ENCODE results near the gene SRCIN1.

The SRCIN1 gene

DNA sequence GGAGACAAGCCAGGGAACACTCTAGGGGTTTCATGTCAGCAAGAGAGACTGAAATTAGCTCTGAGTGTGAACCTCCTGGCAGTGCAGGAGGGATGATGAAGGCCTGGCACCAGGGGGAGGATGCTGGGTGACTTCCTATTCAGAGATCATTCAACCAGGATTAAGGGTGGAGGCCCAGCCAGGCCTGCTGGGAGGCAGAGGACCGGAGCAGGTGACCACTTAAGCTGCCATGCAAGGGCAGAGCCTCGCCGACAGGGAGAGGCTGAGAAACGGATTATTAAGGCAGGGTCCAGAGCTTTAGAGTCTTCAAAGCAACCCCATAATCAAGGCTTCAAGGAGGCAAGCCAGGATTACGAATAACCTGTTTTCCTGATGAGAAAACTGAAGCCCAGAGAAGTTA is 10.6 kb upstream of the SRCIN1 start:
- DNase-seq (ENCODE audit: low read depth), result no peak

DNA sequence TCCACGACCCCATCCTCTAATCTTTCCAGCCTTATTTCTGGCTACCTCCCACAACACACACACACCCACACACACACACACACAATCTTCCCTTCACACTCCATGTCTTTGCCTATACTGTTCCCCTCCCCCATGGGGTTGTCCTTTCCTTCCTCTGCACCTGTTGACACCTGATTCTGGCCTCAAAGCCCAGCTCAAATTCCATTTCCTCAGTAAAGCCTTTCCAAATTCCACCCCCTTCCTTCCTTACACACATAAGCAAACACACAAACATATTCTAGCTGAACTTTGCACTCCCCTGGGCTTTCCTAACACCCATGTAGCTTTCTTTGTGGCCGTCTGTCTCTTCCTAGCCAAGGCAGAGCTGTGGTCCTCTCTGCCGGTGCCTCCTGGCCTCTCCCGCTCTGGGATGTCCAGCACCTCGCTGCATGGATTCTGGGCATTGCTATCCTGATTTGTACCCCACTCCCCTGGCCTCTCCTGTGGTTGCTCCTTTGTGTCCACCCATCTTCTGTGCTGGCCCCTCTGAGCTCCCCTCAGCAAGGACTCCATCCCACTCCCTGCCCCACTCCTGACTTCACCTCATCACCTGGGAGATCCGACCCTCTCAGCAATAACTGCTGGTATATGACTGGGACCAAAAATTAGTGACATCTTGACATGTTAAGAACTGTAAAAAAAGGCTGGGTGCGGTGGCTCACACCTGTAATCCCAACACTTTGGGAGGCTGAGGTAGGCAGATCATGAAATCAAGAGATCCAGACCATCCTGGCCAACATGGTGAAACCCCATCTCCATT is 8.4 kb upstream of the SRCIN1 start:
- DNase-seq (ENCODE audit: low read depth), result no peak

DNA sequence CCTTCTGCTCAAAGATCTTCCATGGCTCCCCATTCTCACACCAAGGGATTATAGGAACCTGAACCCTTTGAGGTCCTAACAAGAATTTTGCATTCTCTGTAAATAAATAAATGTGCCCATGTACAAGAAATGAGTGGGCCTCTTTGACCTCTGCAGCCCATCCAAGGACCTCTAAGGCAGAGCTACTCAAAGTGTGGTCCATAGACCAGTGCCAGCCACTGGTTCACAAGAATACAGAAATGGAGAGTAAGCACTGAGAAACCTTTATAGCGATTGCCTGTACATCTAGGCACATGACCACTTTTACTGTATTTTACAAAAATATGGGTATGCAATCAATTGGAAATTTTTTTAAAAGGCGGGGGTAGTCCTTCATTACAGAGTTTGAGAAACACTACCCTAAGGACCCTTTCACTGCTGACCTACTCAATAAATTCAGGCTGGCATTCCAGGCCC is 7.8 kb upstream of the SRCIN1 start:
- no peak for DNase-seq (ENCODE audit: low read depth)

DNA sequence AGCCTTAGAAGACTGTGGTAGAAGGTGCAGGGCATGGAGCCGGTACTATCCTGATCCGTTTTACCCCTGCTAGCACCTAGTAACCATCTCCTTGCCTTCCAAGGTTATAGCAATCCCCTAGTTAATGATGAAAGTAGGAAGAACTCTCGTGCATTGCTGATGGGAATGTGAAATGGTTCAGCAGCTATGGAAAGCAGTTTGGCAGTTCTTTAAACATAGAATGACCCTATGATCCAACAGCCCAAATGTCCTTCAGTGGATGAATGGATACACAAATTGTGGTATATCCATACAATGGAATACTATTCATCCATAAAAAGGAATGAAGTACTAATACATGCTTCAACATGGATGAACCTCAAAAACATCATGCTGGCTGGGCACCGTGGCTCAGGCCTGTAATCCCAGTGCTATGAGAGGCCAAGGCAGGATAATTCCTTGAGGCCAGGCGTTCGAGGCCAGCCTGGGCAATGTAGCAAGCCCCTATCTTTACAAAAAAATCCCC is 6.2 kb upstream of the SRCIN1 start:
- no peak for DNase-seq (ENCODE audit: low read depth)

DNA sequence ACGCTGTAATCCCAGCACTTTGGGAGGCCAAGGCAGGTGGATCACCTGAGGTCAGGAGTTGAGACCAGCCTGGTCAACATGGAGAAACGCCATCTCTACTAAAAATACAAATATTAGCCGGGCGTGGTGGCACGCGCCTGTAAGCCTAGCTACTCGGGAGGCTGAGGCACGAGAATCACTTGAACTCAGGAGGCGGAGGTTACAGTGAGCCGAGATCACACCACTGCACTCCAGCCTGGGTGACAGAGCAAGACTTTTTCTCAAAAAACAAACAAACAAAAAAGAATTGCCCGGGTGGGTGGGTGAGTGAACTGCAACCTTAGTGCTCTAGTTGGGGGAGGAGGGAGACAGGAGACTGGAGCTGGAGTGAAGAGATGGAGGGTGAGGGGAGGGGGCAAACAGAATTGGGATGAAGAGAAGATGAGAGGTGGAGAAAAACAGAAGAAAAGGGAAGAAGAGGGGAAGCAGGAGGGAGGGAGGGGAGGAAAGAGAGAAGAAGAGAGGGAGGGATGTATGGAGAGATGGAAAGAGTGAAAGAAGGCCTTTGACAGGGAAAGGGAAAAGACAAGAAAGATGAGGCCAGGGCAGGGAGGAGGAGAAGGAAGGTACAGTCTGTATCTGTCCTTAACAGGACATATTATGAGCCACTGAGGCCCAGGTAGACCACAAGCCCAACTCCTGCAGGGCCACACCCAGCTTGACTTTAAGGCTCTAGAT is 5.5 kb upstream of the SRCIN1 start:
- no peak for DNase-seq (ENCODE audit: low read depth)

DNA sequence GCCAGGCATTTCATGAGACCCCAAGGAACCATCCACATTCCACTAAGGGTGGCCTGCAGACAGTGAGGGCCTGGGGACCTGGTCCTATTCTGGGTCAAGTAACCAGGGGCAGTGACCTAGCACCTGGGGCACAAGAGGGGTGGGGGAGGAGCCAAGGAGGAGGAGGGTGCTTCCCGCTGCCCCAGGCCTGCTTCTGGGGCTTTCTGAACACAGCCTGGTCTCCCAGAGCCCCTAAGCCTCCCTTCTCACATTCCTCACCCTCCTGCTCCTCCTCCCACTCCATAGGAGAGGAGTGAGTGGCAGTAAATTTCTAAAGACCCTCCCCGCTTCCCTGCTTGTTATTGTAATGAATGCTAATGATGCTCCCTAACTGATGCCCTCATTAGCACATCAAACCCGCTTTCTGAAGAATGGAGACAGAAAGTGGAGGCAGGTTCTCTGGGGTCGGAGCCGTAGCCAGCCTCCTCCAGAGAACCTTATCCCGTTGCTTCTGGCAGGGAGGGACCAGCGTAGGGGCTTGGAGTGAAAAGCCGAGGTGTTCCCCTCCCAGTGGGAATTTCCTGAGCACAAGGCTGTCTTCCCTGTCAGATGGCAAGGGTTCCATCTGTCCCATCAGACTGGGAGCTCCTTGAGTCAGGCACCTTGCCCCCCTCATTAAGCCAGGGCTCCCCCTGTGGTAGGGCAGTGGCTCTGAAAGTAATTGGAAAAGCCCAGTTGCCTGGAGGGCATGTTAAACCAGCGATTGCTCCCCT is 3.7 kb upstream of the SRCIN1 start:
- DNase-seq (ENCODE audit: low read depth), result no peak

DNA sequence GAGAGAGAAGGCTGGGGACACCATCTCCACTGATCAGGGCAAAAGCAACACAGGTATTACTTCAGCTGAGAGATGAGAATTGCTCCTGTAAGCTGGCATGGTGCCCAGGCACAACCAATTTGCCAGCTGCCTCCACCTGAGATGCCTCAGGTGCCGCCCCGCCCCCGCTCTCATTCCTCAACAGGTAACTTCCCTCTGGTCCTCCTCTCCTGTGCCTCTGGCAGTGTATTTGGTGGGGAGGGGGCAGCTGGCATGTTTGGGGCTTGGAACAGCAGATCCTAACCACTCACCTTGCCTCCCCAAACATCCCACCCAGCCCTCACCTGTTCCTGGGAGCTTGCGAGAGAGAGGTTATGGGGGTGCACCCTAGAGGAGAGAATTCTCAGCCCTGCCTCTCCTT is 2.9 kb upstream of the SRCIN1 start:
- DNase-seq (ENCODE audit: low read depth), result no peak

DNA sequence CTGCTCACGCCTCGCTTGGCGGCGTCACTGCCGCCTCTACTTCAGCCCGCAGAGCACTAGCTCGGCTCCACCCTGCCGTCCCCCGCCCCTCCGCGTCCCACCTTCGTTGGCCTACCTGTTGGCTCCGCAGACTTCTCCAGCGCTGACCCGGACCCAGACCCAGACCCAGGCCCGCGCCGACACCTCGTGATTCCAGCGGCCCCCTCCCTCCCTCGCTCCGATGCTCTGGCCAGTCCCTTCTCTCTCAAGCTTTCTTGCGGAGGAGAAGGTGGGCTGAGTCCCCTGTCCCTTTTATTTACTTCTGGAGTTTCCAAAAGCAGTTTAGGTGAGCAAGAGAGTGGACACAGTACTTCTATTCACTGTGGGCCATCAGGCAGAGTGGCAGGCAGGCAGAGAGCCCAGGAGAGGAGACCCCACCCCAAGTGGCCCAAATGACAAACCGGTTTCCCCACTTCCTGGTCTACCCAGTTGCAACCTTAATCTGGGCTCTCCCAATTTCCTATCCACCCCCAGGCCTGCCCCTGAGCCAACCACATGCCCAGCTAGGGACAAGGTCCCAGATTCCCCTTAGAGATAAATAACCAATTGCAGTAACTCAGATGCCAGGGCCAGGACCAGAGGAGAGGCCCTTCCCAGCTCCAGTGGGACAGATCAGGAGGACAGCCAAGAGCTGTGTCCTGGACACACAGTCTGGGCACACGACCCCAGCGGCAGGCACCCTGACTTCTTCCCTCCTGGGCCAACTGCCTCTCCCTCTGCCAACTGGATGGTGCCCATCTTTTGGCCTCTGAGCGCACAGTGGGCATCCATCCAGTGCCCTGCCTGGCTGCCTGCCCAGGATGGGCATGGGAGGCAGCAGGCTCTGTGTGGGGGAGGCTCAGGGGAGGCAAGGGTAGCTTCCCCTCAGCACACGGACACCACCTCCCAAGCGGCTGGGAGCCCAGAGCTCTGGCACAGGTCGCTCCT is 1.2 kb upstream of the SRCIN1 start:
- DNase-seq (ENCODE audit: low read depth), result no peak

DNA sequence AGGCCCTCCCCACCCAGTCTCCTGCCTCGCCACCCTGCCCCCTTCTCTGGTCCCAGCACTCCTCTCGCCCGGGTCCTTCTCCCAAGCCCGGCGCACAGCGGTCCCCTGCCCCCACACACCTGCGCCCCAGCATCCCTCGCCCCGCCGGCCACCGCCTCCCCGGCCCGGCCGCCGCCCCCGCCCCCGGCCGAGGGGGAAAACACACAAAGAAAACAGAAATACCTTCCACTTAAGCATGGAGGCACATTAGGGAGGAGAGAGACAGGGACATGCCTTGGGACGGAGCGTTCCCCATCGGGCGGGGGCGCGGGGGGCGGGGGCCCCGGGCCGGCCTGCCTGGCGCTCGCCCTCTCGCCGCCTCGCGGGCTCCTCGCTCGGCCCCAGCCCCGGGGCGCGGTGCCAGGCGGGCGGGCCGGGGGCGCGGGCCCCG is 326 bp downstream of the SRCIN1 start:
- DNase-seq (ENCODE audit: low read depth), result no peak

DNA sequence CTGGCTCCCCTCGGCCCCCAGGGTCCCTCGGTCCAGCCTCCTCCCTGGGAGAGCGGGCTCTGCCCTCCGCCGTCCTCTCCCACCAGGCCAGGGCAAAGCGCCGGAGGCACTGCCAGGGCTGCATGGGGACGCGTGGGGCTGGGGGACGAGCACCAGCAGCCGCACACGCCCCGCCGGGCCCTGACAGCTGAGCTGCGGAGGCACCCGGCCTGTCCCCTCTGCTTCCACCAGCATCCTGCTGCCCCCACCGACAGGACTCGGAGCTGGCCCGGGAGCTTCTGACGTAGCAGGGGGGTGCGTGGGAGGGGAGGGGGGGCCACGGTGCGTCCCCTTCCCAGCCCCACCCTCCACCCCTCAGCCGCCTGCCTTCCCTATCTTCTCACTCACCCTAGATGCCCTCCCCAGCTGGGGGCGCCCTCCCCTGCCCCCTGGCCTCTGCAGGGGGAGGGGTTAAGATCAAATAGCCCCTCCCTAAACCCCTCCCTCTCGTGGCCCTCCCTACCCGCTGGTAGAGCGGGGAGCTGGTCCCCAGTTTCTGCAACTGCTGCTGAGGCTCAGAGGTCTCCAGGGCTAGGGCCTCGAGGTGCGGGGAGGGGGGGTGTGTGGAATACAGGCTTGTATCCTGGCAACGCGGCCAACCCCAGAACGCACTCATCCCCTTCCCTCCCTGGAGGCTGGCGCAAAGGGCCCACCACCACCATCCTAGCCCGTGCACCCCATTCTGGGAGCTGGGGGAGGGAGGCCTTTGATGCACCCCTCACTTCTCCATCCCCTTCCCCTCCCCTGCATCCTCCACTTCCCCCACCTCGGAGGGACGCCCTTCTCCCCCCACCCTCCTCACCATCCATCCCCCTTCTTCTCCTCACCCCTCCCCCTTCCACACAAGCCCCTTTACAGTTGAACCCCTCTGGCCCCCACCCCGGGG is 1.0 kb downstream of the SRCIN1 start:
- no peak for DNase-seq (ENCODE audit: low read depth)

DNA sequence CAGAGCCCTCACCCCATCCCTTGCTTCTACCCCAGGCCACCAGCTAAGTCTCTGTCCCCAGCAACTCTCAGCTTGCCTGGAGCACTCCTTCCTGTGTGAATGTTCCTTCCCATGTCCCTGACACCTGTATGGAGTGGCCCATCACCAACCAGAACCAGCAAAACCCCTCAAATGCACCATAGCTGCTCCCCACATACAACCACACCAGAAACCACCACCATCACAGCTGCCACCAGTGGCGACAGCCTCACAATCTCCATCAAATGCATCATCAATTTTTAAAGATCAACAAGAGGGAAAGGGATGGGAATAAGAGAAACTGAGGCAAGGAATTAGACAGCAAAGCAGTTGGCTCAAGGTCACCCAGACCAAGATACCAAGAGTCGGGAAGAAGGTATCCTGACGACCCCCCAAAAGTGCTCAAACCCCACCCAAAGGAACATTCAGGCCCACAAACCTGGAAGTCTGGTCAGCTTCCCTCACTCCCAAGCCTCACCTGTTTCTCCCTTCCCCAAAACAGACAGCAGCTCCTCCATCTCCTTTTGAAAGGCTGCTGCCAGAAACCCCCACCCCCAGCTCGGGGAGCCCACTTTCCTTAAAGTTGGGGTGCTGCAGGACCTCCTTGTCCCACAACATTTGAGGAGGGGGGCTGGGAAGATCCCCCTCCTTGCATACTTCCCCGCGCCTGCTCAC is 1.8 kb downstream of the SRCIN1 start:
- DNase-seq (ENCODE audit: low read depth), result no peak

DNA sequence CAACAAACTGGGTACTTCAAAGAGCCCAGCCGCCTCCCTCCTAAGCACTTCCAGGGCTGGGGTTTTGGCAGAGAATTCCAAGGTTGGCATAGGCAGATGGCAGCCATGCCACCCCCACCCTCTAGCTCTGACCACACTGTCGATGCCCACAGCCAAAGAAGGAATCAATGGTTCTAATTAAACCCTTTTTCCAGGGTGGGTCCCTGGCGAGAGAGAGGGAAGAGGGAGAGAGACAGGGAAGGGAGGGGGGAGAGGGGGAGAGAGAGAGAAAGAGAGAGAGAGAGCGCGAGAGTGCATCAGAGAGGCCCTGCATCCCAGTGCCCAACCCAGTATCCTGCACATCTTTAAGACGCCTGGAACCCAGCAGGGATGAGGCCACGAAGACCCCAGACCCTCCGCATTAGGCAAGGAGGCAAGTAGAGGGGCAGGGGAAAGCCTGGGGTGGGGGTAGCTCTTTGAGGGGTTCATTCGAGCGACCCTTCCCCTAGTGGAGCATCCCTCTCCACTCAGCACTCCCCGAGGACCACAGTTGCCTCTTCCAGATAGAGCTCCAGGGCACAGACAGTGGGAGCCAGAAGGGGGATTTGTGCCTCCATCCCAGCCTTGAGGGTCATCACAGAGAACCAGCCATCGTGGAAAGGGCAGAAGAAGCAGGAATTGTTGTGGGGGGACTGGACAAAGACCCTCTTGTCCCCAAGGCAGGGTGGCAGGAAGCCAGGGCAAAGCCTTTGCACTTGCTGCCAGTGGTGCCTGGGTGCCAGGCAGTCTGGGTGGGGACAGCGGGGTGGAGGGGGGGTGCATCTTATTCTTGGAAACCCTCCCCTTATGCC is 2.6 kb downstream of the SRCIN1 start:
- no peak for DNase-seq (ENCODE audit: low read depth)

DNA sequence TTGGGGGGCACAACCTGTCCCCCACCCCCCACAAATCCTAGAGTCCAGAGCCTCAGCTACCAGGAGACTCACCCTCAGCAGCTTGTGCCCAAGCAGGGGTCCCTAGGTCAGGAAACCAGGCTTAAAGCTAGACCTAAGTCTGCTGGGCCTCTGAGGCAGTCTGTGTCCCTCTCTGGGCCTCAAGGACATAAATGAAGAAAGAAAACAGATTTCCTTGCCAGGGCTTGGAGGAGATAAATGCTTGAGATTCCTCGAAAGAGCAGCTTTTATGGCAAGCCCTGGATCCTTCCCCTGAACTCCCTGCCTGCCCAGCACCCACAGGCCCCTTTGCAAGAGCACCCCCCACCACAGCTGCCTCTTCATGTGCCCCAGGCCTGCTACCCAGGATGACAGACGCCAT is 3.3 kb downstream of the SRCIN1 start:
- no peak for DNase-seq (ENCODE audit: low read depth)

DNA sequence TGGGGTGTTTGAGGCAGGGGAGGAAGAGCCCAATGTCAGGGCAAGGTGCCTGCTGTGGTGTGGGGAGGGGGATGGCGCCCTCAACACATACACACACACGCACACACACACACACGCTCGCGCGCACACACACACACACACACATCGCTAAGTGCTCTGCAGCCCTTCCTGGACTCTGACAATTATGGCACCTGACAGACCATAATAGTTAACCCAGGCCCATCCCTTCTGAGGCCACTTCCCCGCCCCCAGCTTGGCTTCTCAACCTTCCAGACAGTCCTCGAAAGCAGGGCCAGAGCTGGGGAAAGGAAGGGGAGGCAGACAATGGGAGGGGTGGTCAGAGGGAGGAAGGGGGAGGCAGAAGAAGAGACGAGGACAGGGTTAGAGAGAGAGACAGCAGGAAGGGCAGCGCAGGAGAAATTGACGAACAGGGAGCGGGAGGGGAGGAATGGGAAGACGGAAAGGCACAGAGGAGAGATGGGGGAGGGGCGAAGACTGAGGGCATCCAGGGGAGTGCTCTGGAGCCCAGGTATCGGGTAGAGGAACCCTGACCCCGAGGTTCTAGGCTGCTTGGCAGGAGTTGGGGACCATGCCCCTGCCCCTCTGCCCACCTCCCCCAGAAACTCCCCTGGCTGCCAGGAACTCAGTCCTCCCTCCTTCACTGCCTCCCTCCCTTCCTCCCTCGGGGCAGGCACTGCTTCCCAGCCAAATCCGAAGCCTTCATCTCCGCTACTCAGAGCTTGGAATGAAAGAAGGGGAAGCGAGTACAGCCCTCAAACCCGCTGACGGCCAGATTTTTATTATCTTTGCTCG is 4.0 kb downstream of the SRCIN1 start:
- no peak for DNase-seq (ENCODE audit: low read depth)

DNA sequence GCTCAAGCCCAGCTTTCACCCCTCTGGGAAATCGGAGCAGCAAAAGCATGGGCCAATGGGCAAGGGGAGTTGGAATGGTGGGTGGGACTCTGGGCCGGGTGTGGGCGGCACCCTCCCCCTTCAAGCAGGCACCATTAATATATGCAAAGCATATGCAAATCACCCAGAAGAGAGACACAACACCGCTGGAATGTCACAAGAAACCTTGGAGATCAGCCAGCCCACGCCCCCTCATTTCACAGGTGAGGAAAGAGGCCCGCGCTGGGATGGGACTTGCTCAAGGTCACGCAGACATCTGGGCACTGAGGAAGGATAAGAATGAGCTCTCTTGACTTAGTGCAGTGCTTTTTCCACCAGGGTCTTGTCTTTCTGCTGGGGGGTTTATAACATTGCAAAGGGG is 4.8 kb downstream of the SRCIN1 start:
- no peak for DNase-seq (ENCODE audit: low read depth)

DNA sequence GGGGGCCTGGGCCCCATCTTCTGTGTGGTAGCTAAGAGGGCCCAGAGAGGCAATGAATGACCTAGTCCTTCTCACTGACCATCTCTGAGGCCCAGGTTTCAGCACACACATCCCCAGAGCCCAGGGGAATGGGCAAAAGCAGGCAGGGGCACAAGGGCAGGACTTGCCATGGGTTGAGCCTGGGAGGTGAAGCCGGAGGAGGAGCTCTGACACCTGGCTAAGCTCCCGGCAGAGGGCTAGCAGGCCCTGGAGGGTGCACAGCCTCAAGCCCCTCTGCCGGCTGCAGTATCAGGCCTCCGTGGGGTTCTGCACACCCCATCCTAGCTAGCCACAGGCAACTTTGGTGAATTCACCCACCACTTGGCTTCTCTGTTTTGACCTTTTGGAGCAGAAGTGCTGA is 5.3 kb downstream of the SRCIN1 start:
- no peak for DNase-seq (ENCODE audit: low read depth)

DNA sequence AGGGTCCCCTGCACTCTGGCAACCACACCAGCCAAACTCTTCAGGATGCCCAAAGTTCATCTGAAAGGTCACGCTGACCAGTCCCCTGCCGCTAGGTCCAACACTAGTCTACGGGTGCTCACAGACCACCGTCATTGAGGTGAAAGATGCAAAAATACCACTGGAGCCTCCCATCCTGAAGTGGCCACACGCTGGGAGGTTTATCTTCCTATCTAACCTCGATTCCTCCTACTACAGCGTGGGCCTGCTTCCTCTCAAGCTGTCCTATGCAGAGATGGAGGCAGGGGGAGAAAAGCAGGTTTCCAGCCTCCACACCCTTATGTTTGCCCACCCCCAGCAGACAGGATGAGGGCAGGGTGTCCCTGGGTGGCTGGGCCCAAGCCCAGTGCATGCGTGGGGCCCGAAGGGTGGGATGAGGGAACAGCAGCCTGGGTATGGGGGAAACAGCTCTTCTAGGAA is 6.3 kb downstream of the SRCIN1 start:
- no peak for DNase-seq (ENCODE audit: low read depth)

DNA sequence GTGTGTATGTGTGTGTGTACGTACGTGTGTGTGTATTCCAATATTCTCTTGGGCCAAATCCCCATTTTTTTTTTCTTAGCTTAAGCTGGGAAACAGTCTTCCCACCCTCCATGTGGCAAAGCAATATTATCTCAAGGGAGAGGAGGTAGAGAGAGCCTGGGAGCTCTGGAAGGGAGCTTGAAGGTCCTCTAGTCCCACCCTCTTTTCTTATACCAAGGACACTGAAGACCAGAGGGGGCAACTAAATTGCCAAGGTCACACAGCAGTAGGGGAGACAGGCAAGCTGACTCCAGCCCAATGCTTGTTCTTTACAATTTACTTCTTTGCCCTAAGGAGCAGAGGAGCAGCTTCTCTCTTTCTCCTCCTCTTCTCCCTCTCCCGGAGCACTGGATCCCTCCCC is 6.8 kb downstream of the SRCIN1 start:
- DNase-seq (ENCODE audit: low read depth), result no peak
